NCI-H1417 treated with DMSO at 0.1 percent for 48 hours (cell line): ENCODE results near the gene ZSCAN21.

Experiments used
- DNase-seq: peaks from one replicate; lab custom pipeline; 2025; lab: John Stamatoyannopoulos, UW

ZSCAN21 gene

GRCh38 chr7:100100420-100101015, 50.9 kb downstream of the ZSCAN21 start:
- peak; percentile 81 for DNase-seq

DNA sequence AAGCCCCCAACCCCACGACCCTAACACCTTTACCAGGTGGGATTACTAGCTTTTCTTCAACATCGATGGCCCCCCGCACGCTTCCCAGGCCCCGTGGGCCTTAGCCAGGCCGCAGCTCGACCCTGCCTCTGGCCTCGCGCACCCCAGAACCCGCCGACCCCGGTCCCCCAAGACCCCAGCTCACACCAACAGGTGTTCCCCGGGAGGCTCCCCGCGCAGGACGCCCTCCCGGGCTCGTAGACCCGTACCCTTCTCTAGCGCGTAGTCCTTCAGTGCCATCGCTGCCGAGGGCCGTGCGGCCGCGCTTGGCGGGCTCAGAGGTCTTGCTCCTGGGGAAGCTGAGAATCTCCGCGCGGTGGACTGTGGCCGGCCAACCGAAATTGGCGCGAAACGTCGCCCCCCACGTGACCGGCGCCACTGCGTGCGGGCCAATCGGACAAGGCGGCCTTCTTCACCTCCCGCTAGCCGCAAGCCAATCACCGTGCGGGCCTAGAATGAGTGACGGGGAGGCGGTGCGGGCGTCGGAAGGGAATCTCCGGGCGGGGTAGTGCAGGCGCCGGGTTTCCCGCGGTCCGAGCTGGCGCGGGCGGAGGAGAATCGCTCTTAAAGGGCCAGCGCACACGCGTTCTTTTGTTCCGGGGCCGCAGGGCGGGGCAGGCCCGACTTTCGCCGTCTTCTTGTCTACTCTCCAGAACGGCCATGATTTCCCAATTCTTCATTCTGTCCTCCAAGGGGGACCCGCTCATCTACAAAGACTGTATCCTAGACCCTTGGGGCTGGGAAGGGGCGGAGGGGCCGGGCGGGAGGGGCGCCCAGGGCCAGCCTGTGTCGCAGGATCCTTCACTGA, 51.7 kb downstream of the ZSCAN21 start, which contains the start of the genes AP4M1 and MCM7:
Gene AP4M1 (plus strand): TSS at position 628 of the 847 bp plus-strand sequence. CDS start 72 bp downstream, at position 700.
Gene MCM7 (minus strand): TSS at position 382 of the 847 bp plus-strand sequence. CDS start 103 bp downstream, at position 279.
- DNase-seq, result peak; percentile 97

GRCh38 chr7:100102950-100103840, 53.6 kb downstream of the ZSCAN21 start:
- DNase-seq, result no peak

GRCh38 chr7:100105534-100105933, 56.0 kb downstream of the ZSCAN21 start:
- DNase-seq, result no peak

DNA sequence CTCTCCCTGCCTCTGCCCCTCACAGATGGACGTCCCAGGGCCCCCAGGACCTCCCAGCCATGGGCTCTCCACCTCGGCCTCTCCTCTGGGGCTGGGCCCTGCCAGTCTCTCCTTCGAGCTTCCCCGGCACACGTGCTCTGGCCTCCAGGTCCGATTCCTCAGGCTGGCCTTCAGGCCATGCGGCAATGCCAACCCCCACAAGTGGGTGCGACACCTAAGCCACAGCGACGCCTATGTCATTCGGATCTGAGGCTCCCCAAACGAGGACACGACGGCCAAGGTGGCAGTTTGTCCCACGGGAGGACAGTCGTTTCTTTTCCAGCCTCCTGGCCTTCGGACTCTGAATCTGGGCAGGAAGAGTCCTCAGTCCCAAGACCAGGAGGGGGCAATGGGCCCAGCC, 57.1 kb downstream of the ZSCAN21 start:
- DNase-seq, result no peak

DNA sequence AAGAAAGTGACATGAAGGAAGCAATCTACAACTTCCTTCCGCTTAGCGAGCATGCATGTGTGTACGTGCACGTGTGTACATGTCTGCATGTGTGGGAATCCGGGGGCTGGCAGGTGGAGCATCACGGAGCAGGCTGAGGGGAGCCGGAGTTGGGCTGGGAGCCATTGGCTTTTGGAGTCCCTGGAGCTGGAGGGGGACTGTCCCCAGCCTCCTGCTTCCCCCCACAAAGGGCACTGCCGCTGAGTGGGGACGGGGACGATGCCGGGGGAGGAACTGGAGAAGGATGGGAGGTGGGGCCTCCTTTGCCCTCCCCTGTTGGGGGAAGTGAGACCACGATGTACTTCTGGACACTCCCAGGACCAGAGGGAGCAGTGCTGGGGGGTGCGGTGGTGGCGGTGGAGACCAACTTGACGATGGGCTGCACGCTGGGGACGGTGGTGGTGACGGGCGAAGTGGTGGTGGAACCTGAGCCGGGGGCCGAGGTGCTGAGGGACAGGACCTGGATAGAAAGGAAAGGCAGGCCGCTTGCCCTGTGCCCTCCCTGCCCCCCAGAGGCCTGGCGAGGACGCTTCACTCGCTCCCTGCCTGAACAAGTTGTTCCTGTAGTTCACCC, 57.7 kb downstream of the ZSCAN21 start:
- no peak for DNase-seq

- DNase-seq, result no peak
Measured at GRCh38 chr7:100107890-100108289, 58.3 kb downstream of the ZSCAN21 start.

GRCh38 chr7:100109521-100110163, 60.1 kb downstream of the ZSCAN21 start:
- DNase-seq, result no peak

DNA sequence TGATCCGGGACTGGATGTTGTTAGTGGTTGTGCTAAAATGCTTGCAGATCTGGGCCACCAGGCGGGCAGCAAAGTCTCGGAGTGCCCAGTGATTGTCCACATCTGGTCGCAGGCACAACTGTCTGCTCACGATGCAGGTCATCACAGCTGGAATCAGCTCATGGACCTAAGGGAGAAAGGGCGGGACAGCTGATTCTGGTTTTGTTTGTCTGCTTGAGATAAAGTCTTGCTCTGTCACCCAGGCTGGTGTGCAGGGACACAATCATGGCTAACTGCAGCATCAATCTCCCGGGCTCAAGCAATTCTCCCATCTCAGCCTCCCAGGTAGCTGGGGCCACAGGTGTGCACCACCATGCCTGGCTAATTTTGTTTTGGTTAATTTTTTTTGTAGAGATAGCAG, 61.6 kb downstream of the ZSCAN21 start:
- no peak for DNase-seq

DNA sequence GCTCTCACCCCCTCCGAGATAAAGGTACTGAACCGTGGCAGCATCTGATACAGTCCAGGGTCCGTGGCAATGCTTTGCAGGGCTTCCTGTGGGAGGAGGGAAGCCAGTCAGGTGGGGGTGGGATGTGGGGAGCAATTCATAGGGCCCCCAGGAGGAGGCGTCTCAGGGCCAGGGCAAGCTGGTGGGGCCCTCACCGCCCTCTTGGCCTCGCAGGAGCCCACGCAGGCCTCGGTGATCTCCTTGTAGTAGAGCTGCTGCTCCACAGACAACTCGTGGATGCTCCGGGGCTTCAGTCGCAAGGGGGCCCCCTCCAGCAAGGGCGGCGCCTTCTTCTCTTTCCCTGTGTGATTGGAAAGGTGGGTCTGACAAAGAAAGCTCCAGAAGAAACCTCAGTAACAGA, 62.3 kb downstream of the ZSCAN21 start:
- no peak for DNase-seq
